NCI-H69 (cell line): ENCODE data around the gene MAN1B1.
A peak's percentile ranks its signal among the peaks of the same experiment; 100 is the strongest.
"Not testable (repeated sequence)": the region's sequence is repeated elsewhere in the genome, so short reads cannot be mapped to it uniquely, and the experiment has no call there.

Source experiments
- DNase-seq: peaks from one replicate; lab custom pipeline; 2025; lab: John Stamatoyannopoulos, UW

Gene MAN1B1

GRCh38 chr9:137052998-137053943, 33.5 kb upstream of the MAN1B1 start:
- peak; percentile 74 for DNase-seq

GRCh38 chr9:137053944-137054931, 32.5 kb upstream of the MAN1B1 start, which contains the start of gene ENTPD2:
Gene ENTPD2 (minus strand): TSS chr9:137054061. CDS start chr9:137053997, 64 bp downstream.
- peak; percentile 90 for DNase-seq

GRCh38 chr9:137054932-137055384, 31.8 kb upstream of the MAN1B1 start:
- no peak for DNase-seq

- DNase-seq = peak; percentile 96
Measured at GRCh38 chr9:137055385-137056364, 31.1 kb upstream of the MAN1B1 start.

- DNase-seq = peak; percentile 82
Measured at GRCh38 chr9:137056739-137057415, 29.9 kb upstream of the MAN1B1 start.

GRCh38 chr9:137057545-137057944, 29.2 kb upstream of the MAN1B1 start:
- DNase-seq = peak; percentile 93

GRCh38 chr9:137058521-137059234, 28.1 kb upstream of the MAN1B1 start:
- peak; percentile 94 for DNase-seq

GRCh38 chr9:137062384-137062783, 24.4 kb upstream of the MAN1B1 start:
- no peak for DNase-seq

- not testable (repeated sequence) for DNase-seq
Measured at GRCh38 chr9:137062798-137063197, 24.0 kb upstream of the MAN1B1 start.

GRCh38 chr9:137063311-137064026, 23.3 kb upstream of the MAN1B1 start:
- DNase-seq = no peak

- peak; percentile 60 for DNase-seq
Measured at GRCh38 chr9:137064027-137064879, 22.5 kb upstream of the MAN1B1 start.

GRCh38 chr9:137064880-137065164, 22.0 kb upstream of the MAN1B1 start:
- DNase-seq = no peak

- no peak for DNase-seq
Measured at GRCh38 chr9:137065336-137065967, 21.3 kb upstream of the MAN1B1 start.

- DNase-seq = no peak
Measured at GRCh38 chr9:137066096-137066861, 20.5 kb upstream of the MAN1B1 start.

GRCh38 chr9:137067860-137068538, 18.8 kb upstream of the MAN1B1 start:
- peak; percentile 88 for DNase-seq
